GDM1 (cell line): ENCODE results near the gene PILRB.
"Not testable (repeated sequence)": the region's sequence is repeated elsewhere in the genome, so short reads cannot be mapped to it uniquely, and the experiment has no call there.

ENCODE experiments used
- DNase-seq: peaks from one replicate; lab custom pipeline; 2025; lab: John Stamatoyannopoulos, UW

The PILRB gene

GRCh38 chr7:100356416-100357068 lies 1.4 kb upstream of the PILRB start:
- no peak for DNase-seq

GRCh38 chr7:100357131-100357561 lies 771 bp upstream of the PILRB start:
- DNase-seq = no peak

- DNase-seq = no peak
These were observed 918 bp downstream of the PILRB start for GRCh38 chr7:100358857-100359212.

GRCh38 chr7:100360135-100360854 lies 2.4 kb downstream of the PILRB start:
- DNase-seq = no peak

- DNase-seq = no peak
These were observed 5.2 kb downstream of the PILRB start for GRCh38 chr7:100363098-100363497.

GRCh38 chr7:100363797-100364196 lies 5.9 kb downstream of the PILRB start:
- not testable (repeated sequence) for DNase-seq

GRCh38 chr7:100364480-100364879 lies 6.6 kb downstream of the PILRB start:
- no peak for DNase-seq

- not testable (repeated sequence) for DNase-seq
These were observed 8.1 kb downstream of the PILRB start for GRCh38 chr7:100365998-100366367.

- peak; percentile 29 for DNase-seq
These were observed 8.7 kb downstream of the PILRB start for GRCh38 chr7:100366411-100367250.

GRCh38 chr7:100367251-100367620 lies 9.3 kb downstream of the PILRB start:
- DNase-seq = no peak

- no peak for DNase-seq
These were observed 10.0 kb downstream of the PILRB start for GRCh38 chr7:100367676-100368613.

- peak; percentile 88 for DNase-seq
These were observed 11.2 kb downstream of the PILRB start for GRCh38 chr7:100369105-100369504.

GRCh38 chr7:100370303-100370702 lies 12.4 kb downstream of the PILRB start:
- no peak for DNase-seq

GRCh38 chr7:100370746-100371145 lies 12.8 kb downstream of the PILRB start:
- DNase-seq = no peak

GRCh38 chr7:100371561-100372171 lies 13.7 kb downstream of the PILRB start:
- DNase-seq = no peak

GRCh38 chr7:100372256-100372655 lies 14.3 kb downstream of the PILRB start:
- DNase-seq = no peak

GRCh38 chr7:100372694-100373093 lies 14.8 kb downstream of the PILRB start:
- DNase-seq = no peak

- DNase-seq = no peak
These were observed 15.4 kb downstream of the PILRB start, which contains the start of gene PILRA for GRCh38 chr7:100373261-100373831. Gene PILRA, plus strand, starts transcription at chr7:100373487. Its CDS starts 170 bp downstream, at chr7:100373657.

GRCh38 chr7:100373870-100374598 lies 16.1 kb downstream of the PILRB start:
- DNase-seq = not testable (repeated sequence)

- DNase-seq = no peak
These were observed 16.7 kb downstream of the PILRB start for GRCh38 chr7:100374601-100375000.
